DOHH2 (cell line): ENCODE data around the gene SHMT1.

Experiments used
- EZH2phosphoT487 ChIP-seq: fragments of 200-600 bp; sonication (generic); IDR thresholded peaks from 2 replicates; pipeline ENCODE4 v1.6.1; 2017; ENCODE audit warnings: borderline replicate concordance, mild to moderate bottlenecking, antibody characterized with exemption, low read length, moderate library complexity, mixed read lengths
- TF ChIP-seq, protein P1 (sequence below): fragments of 200-600 bp; sonication (generic); IDR thresholded peaks from one replicate; pipeline ENCODE4 v1.5.1; 2014; ENCODE audit warnings: antibody characterized with exemption, mild to moderate bottlenecking, low read depth, low read length; ENCODE audit not compliant: poor library complexity, severe bottlenecking

DNA sequence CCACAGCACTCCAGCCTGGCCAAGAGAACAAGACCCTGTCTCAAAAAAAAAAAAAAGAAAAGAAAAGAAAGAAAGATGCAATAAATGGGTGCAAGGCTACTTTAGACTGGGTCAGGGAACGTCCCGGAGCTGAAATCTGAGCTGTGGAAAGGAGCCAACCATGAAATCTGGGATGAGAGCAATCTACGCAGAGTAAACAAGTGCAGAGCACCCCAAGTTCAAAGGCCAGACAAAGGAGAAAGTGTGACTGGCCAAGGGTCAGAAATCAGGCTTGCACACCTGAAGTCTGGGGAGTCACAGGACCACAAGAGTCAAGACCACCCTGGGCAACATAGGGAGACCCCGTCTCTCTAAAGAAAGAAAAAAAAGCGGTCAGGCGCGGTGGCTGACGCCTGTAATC lies 2.8 kb downstream of the SHMT1 start:
- TF ChIP-seq, protein P1, sequence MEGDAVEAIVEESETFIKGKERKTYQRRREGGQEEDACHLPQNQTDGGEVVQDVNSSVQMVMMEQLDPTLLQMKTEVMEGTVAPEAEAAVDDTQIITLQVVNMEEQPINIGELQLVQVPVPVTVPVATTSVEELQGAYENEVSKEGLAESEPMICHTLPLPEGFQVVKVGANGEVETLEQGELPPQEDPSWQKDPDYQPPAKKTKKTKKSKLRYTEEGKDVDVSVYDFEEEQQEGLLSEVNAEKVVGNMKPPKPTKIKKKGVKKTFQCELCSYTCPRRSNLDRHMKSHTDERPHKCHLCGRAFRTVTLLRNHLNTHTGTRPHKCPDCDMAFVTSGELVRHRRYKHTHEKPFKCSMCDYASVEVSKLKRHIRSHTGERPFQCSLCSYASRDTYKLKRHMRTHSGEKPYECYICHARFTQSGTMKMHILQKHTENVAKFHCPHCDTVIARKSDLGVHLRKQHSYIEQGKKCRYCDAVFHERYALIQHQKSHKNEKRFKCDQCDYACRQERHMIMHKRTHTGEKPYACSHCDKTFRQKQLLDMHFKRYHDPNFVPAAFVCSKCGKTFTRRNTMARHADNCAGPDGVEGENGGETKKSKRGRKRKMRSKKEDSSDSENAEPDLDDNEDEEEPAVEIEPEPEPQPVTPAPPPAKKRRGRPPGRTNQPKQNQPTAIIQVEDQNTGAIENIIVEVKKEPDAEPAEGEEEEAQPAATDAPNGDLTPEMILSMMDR: no peak
- TF ChIP-seq EZH2phosphoT487: no peak
